ENCODE data around the gene KBTBD8. TPM values are rescaled to one million over a fixed set of nuclear protein-coding genes. Genes with fewer than 3 reads are reported as not detected.

Gene KBTBD8
- total and polyA plus RNA-seq, 2 donors (not counting 1 experiment from before 2014, with no cell fraction given) = 27.6 to 31.6 TPM

GRCh38 chr3:67018105-67018788 lies 20.1 kb downstream of the KBTBD8 start:
- peaks cover 43 to 46% of the 10 kb centered on the region in 2 donors for H3K4me1 ChIP-seq (ENCODE audit: control insufficient read depth in 2 of 2, insufficient read depth in 2 of 2, low read length in 2 of 2)
- intact Hi-C loops (cut with micrococcal nuclease) = loop anchor here (2.0 kb wide), 1 partner anchor 15 kb away; no protein-coding TSS in a partner anchor
- H3K27me3 Mint-ChIP-seq = no peaks in the 10 kb centered on the region
- peak overlapping the region; percentile 63 for H3K4me3 Mint-ChIP-seq
- WGBS (ENCODE audit: insufficient coverage) = 43% methylated on average over 11 of the region's 12 CpGs
- ATAC-seq (ENCODE audit: low read depth) (peak; percentile 24), DNase-seq (peak; percentile 17)
- peak overlapping the region; percentile 56 for H2AFZ ChIP-seq (ENCODE audit: insufficient read depth, low read depth, low read length, poor library complexity, severe bottlenecking)
- no peaks in the 10 kb centered on the region for H3K9me3 ChIP-seq (ENCODE audit: control extremely low read depth in 1 of 3, control insufficient read depth in 2 of 3, insufficient read depth in 1 of 3, low read length in 2 of 3)
- H3K9me3 Mint-ChIP-seq (ENCODE audit: insufficient read depth) = no peaks in the 10 kb centered on the region
- peak overlapping the region; percentile 26 for H3K9ac ChIP-seq (ENCODE audit: low read length)
- H3K27me3 ChIP-seq (replicated peaks in 1 of 4; ENCODE audit: control extremely low read depth in 1 of 4, control insufficient read depth in 3 of 4, insufficient read depth in 4 of 4, low read length in 3 of 4) = no peaks in the 10 kb centered on the region
- H3K4me3 ChIP-seq (ENCODE audit: control extremely low read depth in 1 of 5, extremely low read depth in 1 of 5, insufficient read depth in 1 of 5, low read depth in 2 of 5, low read length in 4 of 5) = peak overlapping the region in 1 of 5 experiments; percentile 37
- peak overlapping the region; percentile 36 to 64 for H3K27ac ChIP-seq (ENCODE audit: low read length in 2 of 2)
- no peaks in the 10 kb centered on the region for H4K20me1 ChIP-seq (ENCODE audit: control insufficient read depth, insufficient read depth, low read length, poor library complexity, severe bottlenecking)
- peak overlapping the region; percentile 70 for H3K27ac Mint-ChIP-seq
- H3K4me1 Mint-ChIP-seq = peaks cover 54% of the 10 kb centered on the region
- H3K4me2 ChIP-seq (replicated peaks; ENCODE audit: low read depth, low read length, poor library complexity, severe bottlenecking) = peak overlapping the region; percentile 56
- H3K79me2 ChIP-seq (ENCODE audit: control insufficient read depth, insufficient read depth, low read length) = peaks cover 8% of the 10 kb centered on the region
- ChIA-PET POLR2A (no interaction called here), CTCF (interaction anchor here (0.8 to 5.9 kb wide), 6 partner anchors 20 to 95 kb away, joined by 3 to 22 read pairs (median 6); partner anchors contain the start of gene KBTBD8)
- TF ChIP-seq EZH2 (IDR thresholded peaks at IDR 0.05; ENCODE audit: borderline replicate concordance, insufficient read depth, low read depth, low read length, poor library complexity, severe bottlenecking) (no peak), CTCF (IDR thresholded peaks at IDR 0.05) (no peak)
- peaks cover 0 to under 1% of the 10 kb centered on the region in 2 experiments for H3K36me3 ChIP-seq (replicated peaks in 1 of 2; ENCODE audit: control extremely low read depth in 1 of 2, control insufficient read depth in 1 of 2, extremely low read depth in 1 of 2, insufficient read depth in 2 of 2, low read length in 1 of 2)
